GM12872 (cell line): Measurements from ENCODE around the gene PPFIBP1.

Source experiments
- CTCF ChIP-seq: IDR thresholded peaks from 3 replicates; pipeline ENCODE4 v1.5.1; 2011; ENCODE audit warnings: low read depth, mild to moderate bottlenecking, low read length, moderate library complexity; ENCODE audit not compliant: insufficient read depth

Gene PPFIBP1

GRCh38 chr12:27593266-27593665 is 69.3 kb downstream of the PPFIBP1 start:
- no peak for TF ChIP-seq CTCF

- TF ChIP-seq CTCF, result no peak
Measured at GRCh38 chr12:27595231-27595642, 71.2 kb downstream of the PPFIBP1 start.

- no peak for TF ChIP-seq CTCF
Measured at GRCh38 chr12:27602516-27602915, 78.5 kb downstream of the PPFIBP1 start.

- no peak for TF ChIP-seq CTCF
Measured at GRCh38 chr12:27604431-27604830, 80.4 kb downstream of the PPFIBP1 start.

- TF ChIP-seq CTCF, result no peak
Measured at GRCh38 chr12:27606986-27607385, 83.0 kb downstream of the PPFIBP1 start.

GRCh38 chr12:27607591-27607990 is 83.6 kb downstream of the PPFIBP1 start:
- no peak for TF ChIP-seq CTCF

GRCh38 chr12:27608890-27609289 is 84.9 kb downstream of the PPFIBP1 start:
- no peak for TF ChIP-seq CTCF

- TF ChIP-seq CTCF, result no peak
Measured at GRCh38 chr12:27610374-27610773, 86.4 kb downstream of the PPFIBP1 start.
